ENCODE results near the gene CTSL. TPM values are rescaled to one million over a fixed set of nuclear protein-coding genes. Genes with fewer than 3 reads are reported as not detected.

Gene CTSL
- total RNA-seq, 2 donors from 2014 or later = 87.3 to 90.1 TPM

DNA sequence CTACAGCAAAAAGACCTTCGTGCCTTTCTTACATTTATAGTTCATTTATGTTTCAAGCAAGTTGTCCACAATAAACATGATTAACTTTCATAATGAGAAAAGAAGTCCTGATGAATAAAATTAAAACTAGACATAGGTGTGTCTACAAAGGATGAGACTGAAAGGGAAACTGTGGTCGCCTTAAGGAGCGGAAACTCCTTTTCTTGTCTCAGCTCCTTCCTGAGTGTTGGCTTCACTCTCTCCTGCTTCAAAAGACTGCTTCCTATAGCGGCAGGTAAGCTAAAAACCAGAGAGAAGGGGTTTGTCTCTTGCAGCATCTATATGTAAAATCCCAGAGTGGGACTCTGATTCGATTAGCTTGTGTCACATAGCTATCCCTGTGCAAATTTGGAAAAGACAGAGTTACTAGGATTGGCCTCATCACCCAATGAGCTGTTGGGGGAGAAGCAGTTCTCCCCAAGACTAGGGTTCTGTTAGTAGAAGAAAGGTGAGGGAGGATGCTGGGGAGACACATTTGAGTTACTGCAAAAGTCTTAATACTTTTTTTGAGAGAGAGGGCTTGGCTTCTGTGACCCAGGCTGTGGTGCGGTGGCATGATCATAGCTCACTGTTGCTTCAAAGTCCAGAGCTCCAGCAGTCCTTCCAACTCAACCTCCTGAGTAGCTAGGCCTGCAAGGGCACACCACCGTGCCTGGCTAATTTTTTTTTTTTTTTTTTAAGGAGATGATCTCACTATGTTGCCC lies 16.8 kb upstream of the CTSL start:
- DNase-seq (ENCODE audit: low spot score) = no peak
- Histone ChIP-seq H3K36me3 (no peaks in the 10 kb centered on the region), H3K9me3 (no peaks in the 10 kb centered on the region), H3K4me3 (no peak overlapping the region), H3K27ac (no peak overlapping the region), H3K4me1 (replicated peaks) (no peaks in the 10 kb centered on the region), H3K27me3 (replicated peaks; ENCODE audit: insufficient read depth) (no peaks in the 10 kb centered on the region)
- no peak for TF ChIP-seq POLR2A (IDR thresholded peaks at IDR 0.05)
- TF ChIP-seq CTCF (IDR thresholded peaks at IDR 0.05) = no peak
- no peak for TF ChIP-seq POLR2AphosphoS5 (IDR thresholded peaks at IDR 0.05)
- WGBS = 86% methylated on average over 7 of the region's 7 CpGs
- intact Hi-C loops (cut with DNase I) = no loop called here

- Histone ChIP-seq H3K4me3 (no peak overlapping the region), H3K9me3 (no peaks in the 10 kb centered on the region), H3K27ac (no peak overlapping the region), H3K27me3 (replicated peaks; ENCODE audit: insufficient read depth) (no peaks in the 10 kb centered on the region), H3K4me1 (replicated peaks) (peaks cover 3% of the 10 kb centered on the region), H3K36me3 (no peaks in the 10 kb centered on the region)
- no peak for DNase-seq (ENCODE audit: low spot score)
- TF ChIP-seq POLR2A (IDR thresholded peaks at IDR 0.05) (no peak), CTCF (IDR thresholded peaks at IDR 0.05) (no peak), POLR2AphosphoS5 (IDR thresholded peaks at IDR 0.05) (no peak)
- WGBS = 89% methylated on average over 5 of the region's 5 CpGs
- intact Hi-C loops (cut with DNase I) = no loop called here
Measured at GRCh38 chr9:87710443-87710842, 15.5 kb upstream of the CTSL start.

- DNase-seq (ENCODE audit: low spot score) = no peak
- no peak overlapping the region for H3K4me3 ChIP-seq
- no peaks in the 10 kb centered on the region for H3K27me3 ChIP-seq (replicated peaks; ENCODE audit: insufficient read depth)
- WGBS = 75% methylated on average over 9 of the region's 9 CpGs
- H3K36me3 ChIP-seq = no peaks in the 10 kb centered on the region
- H3K9me3 ChIP-seq = no peaks in the 10 kb centered on the region
- intact Hi-C loops (cut with DNase I) = no loop called here
- H3K4me1 ChIP-seq (replicated peaks) = peaks cover 3% of the 10 kb centered on the region
- no peak overlapping the region for H3K27ac ChIP-seq
- TF ChIP-seq POLR2A (IDR thresholded peaks at IDR 0.05) = no peak
Measured at GRCh38 chr9:87711857-87712800, 13.8 kb upstream of the CTSL start.

DNA sequence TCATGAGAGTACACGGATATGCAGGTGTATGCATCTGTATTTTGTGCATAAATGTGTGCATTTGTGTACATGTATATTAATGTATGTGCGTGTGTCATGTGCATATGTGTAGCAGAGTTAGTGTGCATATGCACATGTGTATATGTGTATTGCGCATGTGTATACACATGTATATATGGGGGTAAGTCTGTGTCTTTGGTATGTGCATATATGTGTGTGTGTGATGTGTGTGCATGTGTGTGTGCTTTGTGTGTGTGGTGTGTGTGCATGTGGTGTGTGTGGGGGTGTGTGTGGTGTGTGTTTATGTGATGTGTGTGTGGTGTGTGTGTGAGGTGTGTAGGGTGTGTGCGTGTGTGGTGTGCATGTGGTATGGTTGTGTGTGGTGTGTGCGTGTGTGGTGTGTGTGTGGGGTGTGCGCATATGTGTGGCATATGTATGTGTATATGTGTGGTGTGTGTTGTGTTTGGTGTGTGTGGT lies 13.1 kb upstream of the CTSL start:
- Histone ChIP-seq H3K9me3 (no peaks in the 10 kb centered on the region), H3K27ac (no peak overlapping the region), H3K27me3 (replicated peaks; ENCODE audit: insufficient read depth) (no peaks in the 10 kb centered on the region), H3K36me3 (no peaks in the 10 kb centered on the region), H3K4me3 (no peak overlapping the region), H3K4me1 (replicated peaks) (peaks cover 3% of the 10 kb centered on the region)
- intact Hi-C loops (cut with DNase I) = no loop called here
- no peak for DNase-seq (ENCODE audit: low spot score)
- TF ChIP-seq POLR2AphosphoS5 (IDR thresholded peaks at IDR 0.05) (no peak), POLR2A (IDR thresholded peaks at IDR 0.05) (no peak), CTCF (IDR thresholded peaks at IDR 0.05) (no peak)
- WGBS = 94% methylated on average over 6 of the region's 6 CpGs

GRCh38 chr9:87713278-87713987 lies 12.5 kb upstream of the CTSL start:
- TF ChIP-seq CTCF (IDR thresholded peaks at IDR 0.05) = no peak
- TF ChIP-seq POLR2AphosphoS5 (IDR thresholded peaks at IDR 0.05) = peak; percentile 12
- no peak for TF ChIP-seq POLR2A (IDR thresholded peaks at IDR 0.05)
- H3K27ac ChIP-seq = peak overlapping the region; percentile 19 to 29
- WGBS = 49% methylated on average over 11 of the region's 11 CpGs
- intact Hi-C loops (cut with DNase I) = no loop called here
- no peak for DNase-seq (ENCODE audit: low spot score)
- no peaks in the 10 kb centered on the region for H3K9me3 ChIP-seq
- no peak overlapping the region for H3K4me3 ChIP-seq
- no peaks in the 10 kb centered on the region for H3K27me3 ChIP-seq (replicated peaks; ENCODE audit: insufficient read depth)
- peaks cover 3% of the 10 kb centered on the region for H3K4me1 ChIP-seq (replicated peaks)
- no peaks in the 10 kb centered on the region for H3K36me3 ChIP-seq
